ENCODE measurements around the gene EMILIN2.

EMILIN2 gene

DNA sequence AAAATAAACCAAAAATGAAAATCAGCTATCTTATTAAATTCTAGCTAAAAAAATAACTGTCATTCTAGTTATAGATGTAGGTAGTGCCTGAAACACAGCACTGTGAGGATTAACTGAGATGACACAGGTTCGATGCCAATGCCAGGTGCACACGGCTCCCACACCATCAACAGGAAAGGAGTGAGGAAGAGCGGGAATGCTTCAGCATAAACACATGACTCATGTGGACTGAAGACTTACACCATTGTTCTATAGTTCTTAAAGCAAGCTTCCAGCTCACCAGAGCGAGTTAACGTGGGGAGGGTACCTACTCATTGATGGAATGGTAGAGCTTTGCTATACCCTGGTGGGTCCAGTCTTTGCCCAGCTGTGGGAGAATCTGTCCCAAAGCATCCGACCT, 76.7 kb downstream of the EMILIN2 start (continued):
- TF ChIP-seq, protein P1, sequence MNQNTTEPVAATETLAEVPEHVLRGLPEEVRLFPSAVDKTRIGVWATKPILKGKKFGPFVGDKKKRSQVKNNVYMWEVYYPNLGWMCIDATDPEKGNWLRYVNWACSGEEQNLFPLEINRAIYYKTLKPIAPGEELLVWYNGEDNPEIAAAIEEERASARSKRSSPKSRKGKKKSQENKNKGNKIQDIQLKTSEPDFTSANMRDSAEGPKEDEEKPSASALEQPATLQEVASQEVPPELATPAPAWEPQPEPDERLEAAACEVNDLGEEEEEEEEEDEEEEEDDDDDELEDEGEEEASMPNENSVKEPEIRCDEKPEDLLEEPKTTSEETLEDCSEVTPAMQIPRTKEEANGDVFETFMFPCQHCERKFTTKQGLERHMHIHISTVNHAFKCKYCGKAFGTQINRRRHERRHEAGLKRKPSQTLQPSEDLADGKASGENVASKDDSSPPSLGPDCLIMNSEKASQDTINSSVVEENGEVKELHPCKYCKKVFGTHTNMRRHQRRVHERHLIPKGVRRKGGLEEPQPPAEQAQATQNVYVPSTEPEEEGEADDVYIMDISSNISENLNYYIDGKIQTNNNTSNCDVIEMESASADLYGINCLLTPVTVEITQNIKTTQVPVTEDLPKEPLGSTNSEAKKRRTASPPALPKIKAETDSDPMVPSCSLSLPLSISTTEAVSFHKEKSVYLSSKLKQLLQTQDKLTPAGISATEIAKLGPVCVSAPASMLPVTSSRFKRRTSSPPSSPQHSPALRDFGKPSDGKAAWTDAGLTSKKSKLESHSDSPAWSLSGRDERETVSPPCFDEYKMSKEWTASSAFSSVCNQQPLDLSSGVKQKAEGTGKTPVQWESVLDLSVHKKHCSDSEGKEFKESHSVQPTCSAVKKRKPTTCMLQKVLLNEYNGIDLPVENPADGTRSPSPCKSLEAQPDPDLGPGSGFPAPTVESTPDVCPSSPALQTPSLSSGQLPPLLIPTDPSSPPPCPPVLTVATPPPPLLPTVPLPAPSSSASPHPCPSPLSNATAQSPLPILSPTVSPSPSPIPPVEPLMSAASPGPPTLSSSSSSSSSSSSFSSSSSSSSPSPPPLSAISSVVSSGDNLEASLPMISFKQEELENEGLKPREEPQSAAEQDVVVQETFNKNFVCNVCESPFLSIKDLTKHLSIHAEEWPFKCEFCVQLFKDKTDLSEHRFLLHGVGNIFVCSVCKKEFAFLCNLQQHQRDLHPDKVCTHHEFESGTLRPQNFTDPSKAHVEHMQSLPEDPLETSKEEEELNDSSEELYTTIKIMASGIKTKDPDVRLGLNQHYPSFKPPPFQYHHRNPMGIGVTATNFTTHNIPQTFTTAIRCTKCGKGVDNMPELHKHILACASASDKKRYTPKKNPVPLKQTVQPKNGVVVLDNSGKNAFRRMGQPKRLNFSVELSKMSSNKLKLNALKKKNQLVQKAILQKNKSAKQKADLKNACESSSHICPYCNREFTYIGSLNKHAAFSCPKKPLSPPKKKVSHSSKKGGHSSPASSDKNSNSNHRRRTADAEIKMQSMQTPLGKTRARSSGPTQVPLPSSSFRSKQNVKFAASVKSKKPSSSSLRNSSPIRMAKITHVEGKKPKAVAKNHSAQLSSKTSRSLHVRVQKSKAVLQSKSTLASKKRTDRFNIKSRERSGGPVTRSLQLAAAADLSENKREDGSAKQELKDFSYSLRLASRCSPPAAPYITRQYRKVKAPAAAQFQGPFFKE (tag by site-specific recombination; IDR thresholded peaks at IDR 0.05; ENCODE audit: borderline replicate concordance) = no peak
- TF ChIP-seq ZNF549 (tag by site-specific recombination; IDR thresholded peaks at IDR 0.05) (no peak), ZNF416 (tag by site-specific recombination; IDR thresholded peaks at IDR 0.05) (no peak), ZNF664 (tag by site-specific recombination; IDR thresholded peaks at IDR 0.05) (no peak), ZNF24 (tag by site-specific recombination; IDR thresholded peaks at IDR 0.05) (no peak)
- TF ChIP-seq, protein P2, sequence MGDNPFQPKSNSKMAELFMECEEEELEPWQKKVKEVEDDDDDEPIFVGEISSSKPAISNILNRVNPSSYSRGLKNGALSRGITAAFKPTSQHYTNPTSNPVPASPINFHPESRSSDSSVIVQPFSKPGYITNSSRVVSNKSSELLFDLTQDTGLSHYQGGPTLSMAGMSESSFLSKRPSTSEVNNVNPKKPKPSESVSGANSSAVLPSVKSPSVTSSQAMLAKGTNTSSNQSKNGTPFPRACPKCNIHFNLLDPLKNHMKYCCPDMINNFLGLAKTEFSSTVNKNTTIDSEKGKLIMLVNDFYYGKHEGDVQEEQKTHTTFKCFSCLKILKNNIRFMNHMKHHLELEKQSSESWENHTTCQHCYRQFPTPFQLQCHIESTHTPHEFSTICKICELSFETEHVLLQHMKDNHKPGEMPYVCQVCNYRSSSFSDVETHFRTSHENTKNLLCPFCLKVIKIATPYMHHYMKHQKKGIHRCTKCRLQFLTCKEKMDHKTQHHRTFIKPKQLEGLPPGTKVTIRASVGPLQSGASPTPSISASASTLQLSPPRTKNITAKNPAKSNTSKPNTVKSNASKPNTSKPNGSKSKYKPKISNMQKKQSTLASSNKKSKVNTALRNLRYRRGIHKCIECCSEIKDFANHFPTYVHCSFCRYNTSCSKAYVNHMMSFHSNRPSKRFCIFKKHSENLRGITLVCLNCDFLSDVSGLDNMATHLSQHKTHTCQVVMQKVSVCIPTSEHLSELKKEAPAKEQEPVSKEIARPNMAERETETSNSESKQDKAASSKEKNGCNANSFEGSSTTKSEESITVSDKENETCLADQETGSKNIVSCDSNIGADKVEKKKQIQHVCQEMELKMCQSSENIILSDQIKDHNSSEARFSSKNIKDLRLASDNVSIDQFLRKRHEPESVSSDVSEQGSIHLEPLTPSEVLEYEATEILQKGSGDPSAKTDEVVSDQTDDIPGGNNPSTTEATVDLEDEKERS (tag by site-specific recombination; IDR thresholded peaks at IDR 0.05) = no peak

DNA sequence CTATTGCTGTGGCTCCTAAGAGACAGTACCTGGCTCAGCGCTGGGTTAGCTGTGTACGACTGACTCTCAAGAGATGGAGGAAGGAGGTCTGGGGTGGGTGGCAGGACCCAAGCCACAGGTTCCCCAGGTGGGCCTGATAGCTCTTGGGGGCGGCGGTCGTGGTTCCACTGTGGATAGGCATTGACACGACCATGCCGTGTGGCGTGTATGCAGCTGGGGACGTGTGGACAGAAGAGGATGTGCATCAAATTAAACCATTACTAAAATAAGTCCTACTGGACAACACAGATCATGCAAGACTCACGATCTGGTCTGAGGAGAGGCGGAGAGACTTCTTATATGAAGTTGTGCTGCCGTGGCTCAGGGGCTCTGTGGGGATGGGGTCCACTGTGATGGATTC, 78.1 kb downstream of the EMILIN2 start:
- ChIA-PET CTCF (interaction anchor here (0.9 to 1.7 kb wide), 2 partner anchors 24 to 322 kb away, joined by 3 to 6 read pairs; no protein-coding TSS in a partner anchor), POLR2A (no interaction called here)
- Histone ChIP-seq H3K4me3 (ENCODE audit: low read depth, low read length) (no peak overlapping the region), H3K9me3 (ENCODE audit: control insufficient read depth, insufficient read depth, low read depth, low read length) (no peaks in the 10 kb centered on the region), H3K36me3 (ENCODE audit: control insufficient read depth in 2 of 2, insufficient read depth in 1 of 2, low read length in 2 of 2) (peaks cover 22 to 24% of the 10 kb centered on the region in 2 experiments), H3K27ac (ENCODE audit: extremely low read depth, low read depth, low read length) (no peak overlapping the region), H3K4me1 (ENCODE audit: control insufficient read depth, insufficient read depth, low read length) (no peaks in the 10 kb centered on the region)
- TF ChIP-seq ZFP69B (tag by site-specific recombination; IDR thresholded peaks at IDR 0.05) = no peak

DNA sequence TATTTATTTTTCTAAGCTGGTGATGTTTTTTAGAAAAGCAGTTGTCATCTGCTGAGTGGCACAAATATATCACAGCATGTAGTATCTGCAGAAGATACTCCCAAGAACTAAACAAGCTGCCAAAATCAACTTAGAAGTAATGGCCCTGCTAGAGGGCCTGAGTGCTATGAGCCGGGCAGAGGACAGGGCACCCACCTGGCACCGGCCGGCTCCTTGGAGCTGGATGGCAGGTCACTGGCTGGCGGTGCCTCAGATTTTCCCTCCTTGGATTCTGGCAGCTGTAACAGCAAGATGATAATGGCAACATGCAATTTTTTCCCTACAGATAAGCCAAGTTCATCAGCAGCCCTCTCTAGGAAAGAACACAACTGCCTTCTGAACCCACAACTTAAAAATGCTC, 79.7 kb downstream of the EMILIN2 start:
- Histone ChIP-seq H3K9me3 (ENCODE audit: control insufficient read depth, insufficient read depth, low read depth, low read length) (no peaks in the 10 kb centered on the region), H3K36me3 (ENCODE audit: control insufficient read depth in 2 of 2, insufficient read depth in 1 of 2, low read length in 2 of 2) (peaks cover 16 to 22% of the 10 kb centered on the region in 2 experiments), H3K4me3 (ENCODE audit: low read depth, low read length) (no peak overlapping the region), H3K4me1 (ENCODE audit: control insufficient read depth, insufficient read depth, low read length) (no peaks in the 10 kb centered on the region), H3K27ac (ENCODE audit: extremely low read depth, low read depth, low read length) (no peak overlapping the region)
- TF ChIP-seq, protein P3, sequence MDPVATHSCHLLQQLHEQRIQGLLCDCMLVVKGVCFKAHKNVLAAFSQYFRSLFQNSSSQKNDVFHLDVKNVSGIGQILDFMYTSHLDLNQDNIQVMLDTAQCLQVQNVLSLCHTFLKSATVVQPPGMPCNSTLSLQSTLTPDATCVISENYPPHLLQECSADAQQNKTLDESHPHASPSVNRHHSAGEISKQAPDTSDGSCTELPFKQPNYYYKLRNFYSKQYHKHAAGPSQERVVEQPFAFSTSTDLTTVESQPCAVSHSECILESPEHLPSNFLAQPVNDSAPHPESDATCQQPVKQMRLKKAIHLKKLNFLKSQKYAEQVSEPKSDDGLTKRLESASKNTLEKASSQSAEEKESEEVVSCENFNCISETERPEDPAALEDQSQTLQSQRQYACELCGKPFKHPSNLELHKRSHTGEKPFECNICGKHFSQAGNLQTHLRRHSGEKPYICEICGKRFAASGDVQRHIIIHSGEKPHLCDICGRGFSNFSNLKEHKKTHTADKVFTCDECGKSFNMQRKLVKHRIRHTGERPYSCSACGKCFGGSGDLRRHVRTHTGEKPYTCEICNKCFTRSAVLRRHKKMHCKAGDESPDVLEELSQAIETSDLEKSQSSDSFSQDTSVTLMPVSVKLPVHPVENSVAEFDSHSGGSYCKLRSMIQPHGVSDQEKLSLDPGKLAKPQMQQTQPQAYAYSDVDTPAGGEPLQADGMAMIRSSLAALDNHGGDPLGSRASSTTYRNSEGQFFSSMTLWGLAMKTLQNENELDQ (tag by site-specific recombination; IDR thresholded peaks at IDR 0.05; ENCODE audit: low read depth) = no peak
- TF ChIP-seq ZNF785 (tag by site-specific recombination; IDR thresholded peaks at IDR 0.05) = no peak
- TF ChIP-seq, protein P4, sequence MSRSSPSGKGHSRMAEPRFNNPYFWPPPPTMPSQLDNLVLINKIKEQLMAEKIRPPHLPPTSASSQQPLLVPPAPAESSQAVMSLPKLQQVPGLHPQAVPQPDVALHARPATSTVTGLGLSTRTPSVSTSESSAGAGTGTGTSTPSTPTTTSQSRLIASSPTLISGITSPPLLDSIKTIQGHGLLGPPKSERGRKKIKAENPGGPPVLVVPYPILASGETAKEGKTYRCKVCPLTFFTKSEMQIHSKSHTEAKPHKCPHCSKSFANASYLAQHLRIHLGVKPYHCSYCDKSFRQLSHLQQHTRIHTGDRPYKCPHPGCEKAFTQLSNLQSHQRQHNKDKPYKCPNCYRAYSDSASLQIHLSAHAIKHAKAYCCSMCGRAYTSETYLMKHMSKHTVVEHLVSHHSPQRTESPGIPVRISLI (tag by site-specific recombination; IDR thresholded peaks at IDR 0.05) = no peak
- TF ChIP-seq ZNF76 (tag by site-specific recombination; IDR thresholded peaks at IDR 0.05; ENCODE audit: borderline replicate concordance, low read depth) = no peak
- POLR2A ChIA-PET = no interaction called here
- CTCF ChIA-PET = no interaction called here

Measured in HEK293 (cell line).